Aortic smooth muscle cell (primary cell): ENCODE data around the gene RHOD. TPM values are rescaled to one million over a fixed set of nuclear protein-coding genes. Genes with fewer than 3 reads are reported as not detected.

Experiments used
- total RNA-seq: library from RNA; depleted of rRNA; stranded (reverse); fragments of >200 nt; gene quantifications from 2 replicates; pipeline ENCODE4 v1.2.3, GENCODE V29; 2014

Gene RHOD
- total RNA-seq: 9.1 and 16.8 TPM in 2 replicates

GRCh38 chr11:67056267-67057204 is at the start of gene RHOD:
RHOD (plus strand) TSS chr11:67056847; CDS start chr11:67056903, 56 bp downstream.

GRCh38 chr11:67022961-67023956 is 33.4 kb upstream of the RHOD start, which contains the start of gene SYT12:
SYT12 (plus strand) TSS chr11:67023134; CDS start chr11:67030145, 7,011 bp downstream.

GRCh38 chr11:67118801-67119584 is 62.3 kb downstream of the RHOD start, which contains the start of gene KDM2A:
KDM2A (plus strand) TSS chr11:67119263; CDS start chr11:67121317, 2,054 bp downstream.

Other genes starting within 250 kb of the RHOD start
- gene RCE1, start 213.4 kb upstream of the RHOD start, total RNA-seq: 8.9 and 9.5 TPM in 2 replicates
- 13.1 and 20.1 TPM in 2 replicates for gene LRFN4, start 199.8 kb upstream of the RHOD start, total RNA-seq
- 14.1 and 25.1 TPM in 2 replicates for gene PC, start 98.5 kb upstream of the RHOD start, total RNA-seq
- not detected in 2 replicates for gene C11orf86, start 81.5 kb upstream of the RHOD start, total RNA-seq
- gene SYT12, start 33.7 kb upstream of the RHOD start, total RNA-seq: 0.25 and 1.6 TPM in 2 replicates
- 34.6 and 38.3 TPM in 2 replicates for gene KDM2A, start 62.4 kb downstream of the RHOD start, total RNA-seq
- gene GRK2, start 209.6 kb downstream of the RHOD start, total RNA-seq: 26.0 and 31.7 TPM in 2 replicates
- gene ANKRD13D, start 232.5 kb downstream of the RHOD start, total RNA-seq: 46.2 and 58.3 TPM in 2 replicates
- 8.9 and 11.1 TPM in 2 replicates for gene SSH3, start 246.7 kb downstream of the RHOD start, total RNA-seq